GM19238 (cell line): ENCODE measurements around the gene IL1RAPL1.

Experiments
- DNase-seq: peaks from one replicate; pipeline ENCODE4 v3.0.0; 2011; ENCODE audit warnings: low spot score; ENCODE audit not compliant: insufficient read length

Gene IL1RAPL1

DNA sequence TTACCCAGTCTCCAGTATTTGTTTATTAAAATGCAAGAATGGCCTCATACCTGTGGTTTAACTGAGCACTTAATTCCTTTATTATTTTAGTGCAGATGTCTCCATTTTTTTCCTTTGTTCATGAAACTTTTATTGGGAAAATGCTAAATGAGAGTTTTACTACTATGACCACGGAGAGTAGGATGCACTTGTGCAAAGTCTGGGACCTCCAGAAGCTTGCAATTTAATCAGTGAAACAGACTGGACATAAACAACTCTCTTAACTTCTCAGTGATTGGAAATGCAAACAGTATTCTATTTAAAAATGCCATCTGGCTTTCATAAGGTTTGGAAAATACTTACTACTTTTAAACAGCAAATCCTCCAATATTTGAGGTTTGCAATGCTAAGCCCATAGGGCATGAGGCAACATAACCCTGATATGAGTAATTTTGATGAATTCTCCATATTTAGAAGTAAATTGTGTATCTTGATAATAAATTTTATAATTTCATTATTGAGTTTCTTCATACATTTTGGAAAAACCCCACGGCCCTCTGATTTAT is 909.5 kb downstream of the IL1RAPL1 start:
- no peak for DNase-seq

DNA sequence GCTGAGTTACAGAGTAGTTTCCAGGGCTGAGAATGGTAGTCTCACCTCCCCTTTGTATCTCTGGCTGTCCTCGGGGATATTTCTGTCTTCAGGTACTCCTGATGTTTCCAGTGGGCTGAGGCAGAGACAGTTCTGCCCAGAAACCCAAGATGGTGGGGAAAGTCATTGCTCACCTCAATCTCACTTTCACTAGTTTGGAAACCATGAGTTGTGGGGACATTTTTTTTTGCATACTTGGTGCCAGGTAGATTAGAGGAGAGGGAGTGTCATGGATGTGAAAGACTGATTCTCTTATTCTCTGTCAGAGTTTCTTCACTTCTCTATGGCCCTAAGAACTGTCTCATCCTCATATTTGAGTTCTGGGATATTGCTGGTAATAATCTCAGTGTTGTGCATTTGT is 919.5 kb downstream of the IL1RAPL1 start:
- DNase-seq, result no peak

DNA sequence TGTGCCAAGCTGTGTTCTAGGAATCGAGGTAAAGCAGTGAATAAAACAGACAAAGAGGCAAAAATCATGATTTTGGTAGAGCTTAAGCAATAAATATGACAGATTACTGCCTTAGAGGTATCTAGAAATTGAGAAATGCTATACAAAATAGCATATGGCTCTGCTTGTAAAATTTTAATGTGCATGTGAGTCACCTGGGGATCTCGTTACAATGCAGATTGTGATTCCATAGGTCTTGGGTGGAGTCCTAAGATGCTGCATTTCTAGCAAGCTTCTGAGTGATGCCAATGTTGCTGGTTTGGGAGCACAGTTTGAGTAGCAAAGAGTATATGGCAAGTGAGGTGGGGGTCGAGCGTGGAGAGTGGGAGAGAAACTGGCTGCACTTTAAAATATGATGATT is 930.9 kb downstream of the IL1RAPL1 start:
- no peak for DNase-seq

DNA sequence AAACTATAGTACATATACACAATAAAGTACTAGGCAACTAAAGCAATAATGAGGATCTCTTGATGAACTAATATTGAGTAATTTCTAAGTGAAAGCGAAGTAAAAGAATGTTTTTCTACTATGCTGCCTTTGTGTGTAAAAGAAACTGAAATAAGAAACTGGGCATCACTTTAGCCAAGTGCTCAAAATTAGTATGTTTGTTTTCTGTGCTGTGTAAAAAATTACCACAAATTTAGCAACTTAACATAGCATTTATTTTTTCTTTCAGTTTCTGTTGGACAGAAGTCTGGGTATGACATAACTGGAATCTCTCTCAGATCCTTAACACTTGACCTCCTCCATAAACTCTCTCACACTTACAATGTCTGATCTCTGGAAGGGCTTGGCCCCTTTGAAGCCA is 941.0 kb downstream of the IL1RAPL1 start:
- DNase-seq, result no peak

DNA sequence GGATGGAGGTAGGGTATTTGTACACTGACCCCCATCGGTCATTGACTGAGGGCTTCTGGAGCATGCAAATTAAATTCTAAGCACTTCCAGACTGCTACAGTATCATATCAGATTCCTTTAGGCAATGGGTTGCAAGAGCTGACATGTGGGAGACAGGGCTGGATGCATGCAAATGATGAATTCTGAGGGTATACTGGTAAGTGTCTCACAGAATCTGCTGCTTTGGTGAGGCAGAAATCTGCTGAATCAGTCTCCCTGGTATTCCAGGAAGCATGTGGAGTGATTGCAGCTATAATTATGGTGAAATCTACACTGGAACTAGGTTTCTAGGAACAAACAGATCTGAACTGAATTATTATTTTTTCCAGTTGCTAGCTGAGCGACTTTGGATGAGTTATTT is 943.3 kb downstream of the IL1RAPL1 start:
- DNase-seq, result no peak

DNA sequence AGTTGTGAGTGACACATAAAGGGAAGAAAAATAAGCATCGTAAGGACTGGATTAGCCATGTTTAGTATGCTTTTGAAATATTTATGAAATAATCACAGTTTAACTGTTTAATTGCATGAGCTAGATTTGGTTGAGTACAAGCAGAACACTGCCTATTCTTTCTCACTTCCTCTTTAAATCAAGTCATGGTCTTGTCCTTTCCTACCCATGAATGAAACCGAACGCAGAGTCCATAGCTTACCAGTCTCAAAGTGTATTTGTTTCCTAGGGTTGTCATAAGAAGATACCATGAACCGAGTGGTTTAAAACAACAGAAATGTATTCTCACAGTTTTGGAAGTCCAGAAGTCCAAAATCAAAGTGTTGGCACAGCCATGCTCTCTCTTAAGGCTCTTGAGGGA is 944.1 kb downstream of the IL1RAPL1 start:
- no peak for DNase-seq

DNA sequence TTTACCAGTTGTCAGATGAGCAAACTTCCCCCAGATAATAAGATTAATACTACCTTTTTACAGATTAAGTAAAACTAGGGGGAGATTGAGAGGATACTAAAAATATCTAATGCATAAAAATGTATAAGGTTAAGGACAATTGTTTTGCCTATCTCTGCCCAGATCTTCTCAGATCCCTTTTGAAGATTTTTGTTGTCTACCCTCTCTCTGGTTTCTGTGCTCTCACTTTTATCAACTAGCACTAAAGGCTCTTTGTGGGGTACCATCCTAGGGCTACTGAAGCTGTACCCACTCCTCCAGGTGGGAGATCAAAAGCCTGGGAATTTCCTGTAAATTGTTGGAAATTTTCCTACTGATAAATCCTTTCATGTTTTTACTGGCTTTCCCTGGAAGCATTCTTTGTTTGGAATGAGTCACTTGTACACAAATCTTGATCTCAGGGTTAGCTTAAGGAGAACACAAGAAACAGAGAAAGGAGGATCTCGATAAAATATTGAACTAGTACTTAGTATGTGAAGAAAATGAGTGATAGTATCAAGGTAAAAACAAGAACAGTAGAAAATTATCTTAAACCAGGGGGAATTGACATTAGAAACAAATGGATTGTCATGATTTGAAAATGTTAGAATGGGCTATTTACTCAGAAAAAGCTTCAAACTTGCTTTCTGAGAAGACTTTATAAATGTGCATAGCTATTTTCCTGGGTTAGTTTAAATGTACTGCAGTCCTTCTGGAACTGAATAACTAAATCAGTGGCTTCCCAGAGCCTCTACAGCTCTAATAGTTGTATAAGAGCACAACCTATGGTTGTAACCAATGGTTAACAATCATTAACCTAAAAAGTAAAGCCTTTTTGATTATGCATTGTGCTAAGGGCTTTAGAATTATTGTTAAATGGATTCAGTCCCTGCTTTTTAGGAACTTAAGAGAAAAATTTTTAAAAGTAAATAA is 948.2 kb downstream of the IL1RAPL1 start:
- no peak for DNase-seq

DNA sequence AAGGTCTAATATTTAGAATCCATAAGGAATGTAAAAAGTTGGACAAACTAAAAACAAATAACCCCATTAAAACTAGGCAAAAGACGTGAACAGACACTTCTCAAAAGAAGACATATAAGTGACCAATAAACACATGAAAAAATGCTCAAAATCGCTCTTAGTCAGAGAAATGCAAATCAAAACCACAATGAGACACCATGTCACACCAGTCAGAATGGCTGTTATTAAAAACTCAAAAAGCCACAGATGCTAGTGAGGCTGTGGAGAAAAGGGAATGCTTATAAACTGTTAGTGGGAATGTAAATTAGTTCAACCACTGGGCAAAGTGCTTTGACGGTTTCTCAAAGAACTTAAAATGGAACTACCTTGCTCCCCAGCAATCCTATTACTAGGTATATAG is 953.8 kb downstream of the IL1RAPL1 start:
- DNase-seq, result no peak

DNA sequence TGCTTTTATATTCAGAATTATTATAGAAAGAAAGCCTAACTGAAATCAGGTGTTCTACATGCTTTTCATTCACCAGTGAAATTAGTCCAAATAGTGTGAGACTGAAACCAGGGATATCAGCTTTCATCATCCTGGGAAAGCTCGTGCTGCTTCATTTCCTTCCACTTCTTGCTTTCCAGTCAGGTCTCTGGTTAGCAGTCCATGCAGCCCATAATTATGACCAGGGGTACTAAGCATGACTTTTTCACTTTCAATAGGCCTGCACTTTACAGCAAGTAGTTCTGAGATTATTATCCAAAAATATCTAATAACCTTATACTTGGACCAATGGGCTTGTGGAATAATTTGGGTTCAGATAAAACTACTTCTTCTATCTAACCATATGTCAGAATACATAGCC is 954.9 kb downstream of the IL1RAPL1 start:
- DNase-seq, result no peak

DNA sequence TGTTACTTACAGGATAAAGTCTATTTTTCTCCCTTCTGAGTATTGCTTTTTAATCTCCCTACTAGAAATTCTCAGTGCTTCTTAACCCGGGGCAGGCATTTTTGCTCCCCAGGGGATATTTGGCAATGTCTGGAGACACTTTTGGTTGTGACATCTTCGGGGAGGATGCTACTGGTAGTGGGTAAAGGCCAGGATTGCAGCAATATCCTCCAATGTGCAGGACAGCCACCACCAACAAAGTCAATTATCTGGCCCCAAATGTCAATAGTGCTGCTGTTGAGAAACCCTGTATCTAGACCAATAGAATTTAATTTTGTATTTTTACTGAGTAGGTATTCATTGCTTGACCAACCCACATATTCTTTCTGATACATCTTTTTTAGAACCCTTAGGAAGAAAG is 958.6 kb downstream of the IL1RAPL1 start:
- DNase-seq, result no peak

DNA sequence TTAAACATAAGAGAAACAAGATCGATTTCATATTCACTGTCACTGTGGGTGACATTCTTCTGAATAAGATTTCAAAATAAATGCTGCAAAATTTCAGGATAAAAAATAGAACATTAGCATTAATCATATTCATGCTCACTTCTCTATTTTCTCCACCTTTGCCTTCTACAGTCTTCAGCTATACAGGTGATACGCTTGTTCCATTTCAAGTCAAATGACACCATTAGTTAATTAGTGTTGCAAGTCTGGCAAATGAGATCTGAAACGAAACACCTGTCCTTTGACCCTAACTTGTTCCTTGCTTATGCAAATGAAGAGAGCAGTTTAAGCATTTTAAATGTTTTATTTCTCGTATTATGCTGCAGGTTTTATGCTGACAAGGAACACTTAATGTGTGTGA is 960.6 kb downstream of the IL1RAPL1 start:
- no peak for DNase-seq

DNA sequence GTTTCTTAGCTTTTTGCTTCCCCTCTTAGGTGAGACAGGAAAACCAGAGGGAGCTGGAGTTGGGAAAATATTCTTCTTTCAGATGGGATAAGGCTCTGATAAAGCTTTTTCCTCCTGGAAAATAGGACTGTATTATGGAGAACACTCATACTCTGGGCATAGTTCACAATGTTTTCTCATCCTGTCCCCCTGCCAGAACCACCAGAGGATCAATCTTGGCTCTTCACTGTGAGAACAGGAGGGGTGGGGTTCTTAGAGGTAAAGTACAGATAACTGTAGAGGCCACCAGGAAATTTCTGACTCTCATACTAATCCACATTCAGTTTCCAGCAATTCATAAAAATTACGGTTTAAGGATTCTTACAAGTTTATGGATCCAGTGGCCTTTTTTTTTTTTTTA is 966.3 kb downstream of the IL1RAPL1 start:
- no peak for DNase-seq

DNA sequence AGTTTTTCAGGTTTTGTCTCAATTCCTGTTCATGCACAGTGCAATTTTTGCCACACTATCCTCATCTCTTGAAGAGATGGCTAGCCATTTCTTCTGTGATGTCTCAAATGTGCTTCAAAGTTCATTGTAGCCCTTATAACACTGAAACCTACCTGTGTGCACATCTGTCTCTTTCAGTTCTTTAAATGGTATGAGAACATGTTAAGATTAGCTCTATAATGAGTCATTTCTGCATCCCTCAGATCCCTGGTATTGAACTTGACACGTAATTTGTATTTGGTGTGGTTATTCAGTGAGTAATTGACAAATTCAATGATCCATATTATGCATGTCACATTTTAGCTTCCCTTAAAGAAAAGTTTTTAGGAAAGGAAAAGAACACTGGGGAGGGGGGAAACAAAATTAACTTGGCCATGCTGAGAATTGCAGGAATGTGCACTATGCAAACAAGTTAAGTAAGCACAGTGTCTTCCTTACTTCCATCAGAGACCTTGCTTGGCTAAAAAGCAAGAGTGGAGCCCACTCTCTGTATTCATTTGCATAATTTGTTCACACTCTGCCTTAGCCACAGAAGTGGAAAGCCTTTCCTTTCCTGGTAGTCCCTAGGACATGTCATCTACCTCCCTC is 968.3 kb downstream of the IL1RAPL1 start:
- DNase-seq, result peak; percentile 13

DNA sequence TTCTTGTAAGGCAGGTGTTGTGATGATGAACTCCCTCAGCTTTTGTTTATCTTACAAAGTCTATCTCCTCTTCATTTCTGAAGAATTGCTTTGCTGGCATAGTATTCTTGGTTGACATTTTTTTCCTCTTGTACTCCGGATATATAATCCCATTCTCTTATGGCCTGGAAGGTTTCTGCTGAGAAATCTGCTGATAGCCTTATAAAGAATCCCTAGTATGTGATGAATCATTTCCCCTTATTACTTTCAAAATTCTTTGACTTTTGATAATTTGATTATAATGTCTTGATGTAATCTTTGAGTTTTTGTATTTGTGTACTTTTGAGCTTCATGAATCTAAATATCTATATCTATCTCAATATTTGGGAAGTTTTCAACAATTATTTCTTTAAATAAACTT is 972.8 kb downstream of the IL1RAPL1 start:
- DNase-seq, result no peak

DNA sequence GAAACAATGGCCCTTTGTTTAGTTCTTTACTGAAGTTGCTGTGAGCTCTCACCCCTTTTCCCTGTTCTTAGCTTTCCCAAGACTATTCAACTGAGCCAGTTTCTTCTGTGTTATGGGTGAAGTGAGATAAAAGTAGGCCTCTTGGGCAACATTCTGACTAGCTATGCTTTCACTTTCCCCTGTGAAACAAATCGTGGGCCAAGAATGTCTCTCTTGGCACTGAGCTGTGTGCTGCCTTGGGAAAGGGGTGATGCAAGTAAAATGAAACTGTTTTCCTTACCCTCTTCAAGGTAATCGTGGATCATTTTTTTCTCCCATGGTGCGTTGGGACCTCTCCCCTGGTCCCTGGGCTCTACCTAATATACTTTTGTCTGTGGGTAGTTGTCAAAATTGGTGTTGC is 974.2 kb downstream of the IL1RAPL1 start:
- DNase-seq, result no peak

DNA sequence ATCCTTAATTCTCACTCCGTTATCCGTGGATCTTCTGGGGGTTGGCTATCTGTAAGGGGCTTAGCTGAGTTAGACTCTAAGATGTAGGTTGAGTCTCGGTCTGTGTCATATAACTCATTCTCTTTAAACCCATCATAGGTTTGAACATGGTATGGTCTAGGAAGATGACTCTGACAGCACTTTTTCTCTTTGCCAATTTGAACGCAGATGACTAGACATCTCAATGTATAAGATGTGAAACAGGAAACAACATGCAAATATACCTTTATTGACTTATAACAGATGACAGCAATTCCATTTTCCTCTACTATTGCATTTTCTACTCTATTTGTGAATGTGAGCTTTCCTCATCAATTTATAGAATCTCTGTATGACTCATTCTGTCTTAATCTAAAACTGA is 993.3 kb downstream of the IL1RAPL1 start:
- no peak for DNase-seq

DNA sequence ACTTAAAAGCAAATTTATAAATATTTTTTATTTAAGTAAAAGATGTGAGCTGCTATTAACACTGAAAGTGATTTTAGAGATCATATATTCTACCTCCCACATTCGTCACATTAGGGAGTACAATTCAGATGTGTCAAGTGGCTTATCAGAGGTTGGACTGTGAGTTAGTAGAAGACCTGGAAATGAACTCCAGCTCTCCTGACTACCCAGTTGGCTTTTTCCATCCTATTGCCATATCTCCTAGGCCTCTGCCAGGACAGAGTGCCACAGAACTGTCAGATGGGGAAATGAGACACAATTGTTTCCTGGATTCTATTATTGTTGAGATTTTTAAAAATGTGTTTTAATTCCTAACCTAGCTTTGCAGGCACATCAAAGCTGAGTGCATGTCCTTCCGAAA is 994.0 kb downstream of the IL1RAPL1 start:
- no peak for DNase-seq

DNA sequence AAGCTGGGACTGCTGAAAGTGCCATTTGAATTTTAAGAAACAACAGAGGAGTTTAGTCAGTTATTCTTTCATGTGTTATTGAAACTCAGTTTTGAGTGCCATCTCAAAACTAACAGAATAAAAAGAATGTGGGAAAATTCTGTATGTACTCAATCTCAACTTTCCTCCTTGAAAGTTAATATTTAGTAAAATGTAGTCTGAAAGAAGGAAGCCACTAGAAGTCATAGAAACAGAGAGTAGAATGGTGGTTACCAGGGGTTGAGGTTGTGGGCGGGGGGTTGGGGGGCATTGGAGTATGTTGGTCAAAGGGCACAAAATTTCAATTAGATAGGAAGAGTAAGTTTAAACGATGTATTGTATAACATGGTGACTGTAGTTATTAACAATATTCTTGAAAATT is 999.9 kb downstream of the IL1RAPL1 start:
- DNase-seq, result no peak

DNA sequence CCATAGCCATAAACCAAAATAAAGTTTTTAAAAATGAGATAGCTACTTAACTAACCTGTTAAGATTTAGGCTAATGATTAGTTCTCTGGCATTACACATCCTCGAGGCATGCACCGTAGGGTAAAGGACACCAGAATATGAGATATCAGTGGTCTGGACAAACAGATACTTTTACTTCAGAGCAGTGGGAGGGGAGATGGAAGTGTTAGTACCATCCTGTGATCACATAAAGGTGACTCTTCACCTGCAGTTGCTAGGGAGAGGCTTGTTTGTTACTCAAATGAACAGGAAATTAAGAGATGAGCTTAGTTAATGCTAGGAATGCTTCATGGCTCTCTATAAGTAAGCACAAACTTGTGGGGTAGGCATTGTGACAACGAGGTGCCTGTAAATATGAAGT is 1003.7 kb downstream of the IL1RAPL1 start:
- no peak for DNase-seq

DNA sequence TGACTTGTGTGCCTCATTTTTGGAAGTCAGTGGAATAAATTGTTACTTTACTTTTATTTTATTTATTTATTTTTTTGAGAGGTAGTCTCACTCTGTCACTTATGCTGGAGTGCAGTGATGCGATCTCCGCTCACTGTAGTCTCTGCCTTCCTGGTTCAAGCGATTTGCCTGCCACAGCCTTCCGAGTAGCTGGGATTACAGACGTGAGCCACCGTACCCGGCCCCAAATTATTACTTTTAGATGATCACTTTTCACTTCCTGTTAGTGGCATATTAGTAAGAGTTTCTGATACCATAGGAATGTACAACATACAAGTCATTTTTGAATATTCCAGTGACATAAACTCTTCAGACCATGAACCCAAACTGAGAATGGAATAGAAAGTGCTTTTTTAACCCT is 1017.1 kb downstream of the IL1RAPL1 start:
- DNase-seq, result no peak

DNA sequence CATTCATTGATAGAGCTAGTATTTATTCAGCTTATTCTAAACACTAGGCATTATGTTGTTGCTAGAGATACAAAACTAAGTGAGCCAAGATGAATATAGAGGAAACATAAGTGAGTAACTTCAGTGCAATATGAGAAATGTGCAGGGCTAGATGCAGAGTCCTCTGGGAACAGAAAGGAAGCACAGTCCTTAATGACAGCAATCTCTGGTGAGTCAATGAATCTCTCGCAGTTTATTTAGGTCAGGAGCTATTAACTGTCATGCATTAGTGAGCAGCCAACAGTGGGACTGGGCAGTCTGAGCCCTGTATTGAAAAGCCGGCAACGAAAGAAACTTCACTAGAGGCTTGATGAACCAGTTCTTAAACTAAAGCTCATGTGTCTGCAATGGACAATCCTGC is 1030.0 kb downstream of the IL1RAPL1 start:
- no peak for DNase-seq

DNA sequence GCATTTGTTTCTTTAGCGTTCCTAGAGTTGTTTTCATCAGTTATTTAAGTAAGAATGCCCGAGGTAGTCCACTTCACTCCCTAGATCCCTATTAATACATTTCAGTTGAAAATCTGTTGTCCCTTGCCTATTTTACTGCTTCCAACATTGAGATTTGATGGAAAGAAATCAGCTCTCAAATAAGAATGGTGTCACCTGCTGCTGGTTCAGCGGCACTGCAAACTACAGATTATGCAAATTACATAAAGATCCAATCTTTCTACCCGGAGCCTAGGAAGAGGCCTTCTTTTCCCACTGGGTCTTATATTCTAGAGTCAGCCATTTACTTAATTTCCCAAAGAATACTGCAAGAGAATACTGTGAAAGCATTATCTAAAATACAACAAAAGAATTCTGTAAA is 1030.5 kb downstream of the IL1RAPL1 start:
- DNase-seq, result no peak

DNA sequence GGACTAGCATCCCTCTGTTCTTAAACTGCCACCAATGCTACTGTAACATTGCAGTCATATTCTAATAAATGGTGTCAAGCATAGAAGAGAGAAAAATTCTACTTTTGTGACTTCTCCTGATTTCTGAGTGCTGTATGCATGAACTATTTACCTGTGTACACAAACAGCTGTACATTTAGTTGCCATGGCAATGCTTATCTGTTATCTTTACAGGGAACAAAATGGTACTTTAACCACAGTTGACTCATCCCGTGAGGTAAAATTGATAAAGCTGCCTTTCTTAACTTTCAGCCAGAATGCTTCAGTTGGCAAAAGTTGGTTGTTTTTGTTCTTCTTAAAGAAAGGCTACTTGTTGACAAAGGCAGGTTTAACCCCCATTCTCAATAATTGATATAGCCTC is 1040.6 kb downstream of the IL1RAPL1 start:
- no peak for DNase-seq
